GM12864 (cell line): ENCODE data around the gene TMEM95.

Experiments used
- DNase-seq: peaks from one replicate; pipeline ENCODE4 v3.0.0-alpha.2; 2011; ENCODE audit warnings: low read depth
- H3K4me3 ChIP-seq: 2 replicates; pipeline ENCODE4 v1.5.1; 2011; ENCODE audit warnings: mild to moderate bottlenecking, low read depth, low read length, control low read depth
- CTCF ChIP-seq: IDR thresholded peaks from 2 replicates; pipeline ENCODE4 v1.5.1; 2011; ENCODE audit warnings: low read depth, mild to moderate bottlenecking, moderate library complexity, low read length, control low read depth, inconsistent platforms; ENCODE audit errors: missing control alignments

The TMEM95 gene

GRCh38 chr17:7405350-7406234 is 50.6 kb downstream of the TMEM95 start:
- DNase-seq, result no peak
- H3K4me3 ChIP-seq, result no peak overlapping the region
- TF ChIP-seq CTCF, result no peak

DNA sequence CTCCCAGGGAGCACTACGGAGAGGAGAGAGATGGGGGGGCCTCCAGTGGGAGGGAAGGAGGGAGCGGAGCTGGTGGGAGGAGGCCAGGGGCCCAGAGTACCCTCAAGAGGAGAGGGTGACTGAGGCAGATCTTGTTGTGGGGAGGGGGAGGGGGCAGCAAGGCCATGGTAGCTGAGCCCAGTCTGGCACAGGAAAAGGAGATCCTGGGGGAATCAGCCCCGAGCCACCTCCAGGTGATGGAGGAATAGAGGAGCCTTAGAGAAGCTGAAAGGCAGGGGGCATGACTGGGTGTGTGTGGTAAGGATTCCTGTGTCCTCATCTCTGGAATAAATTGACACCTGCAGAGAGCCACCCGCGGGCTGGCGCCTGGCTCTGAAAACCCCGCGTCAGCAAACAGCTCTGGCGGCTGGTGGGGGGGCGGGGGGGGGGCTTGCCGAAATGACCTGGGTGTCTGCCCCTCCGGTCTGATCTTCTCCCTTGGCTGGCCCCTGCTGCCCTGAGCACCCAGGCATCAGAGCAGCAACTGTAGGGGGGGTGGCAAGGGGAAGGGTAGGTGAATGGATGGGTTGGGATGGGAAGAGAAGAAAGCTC is 51.4 kb downstream of the TMEM95 start:
- H3K4me3 ChIP-seq, result no peak overlapping the region
- no peak for TF ChIP-seq CTCF
- no peak for DNase-seq
